Measurements from ENCODE around the gene VPS37B. TPM values are rescaled to one million over a fixed set of nuclear protein-coding genes. Genes with fewer than 3 reads are reported as not detected.

Gene VPS37B
- total RNA-seq, 1 donor from 2014 or later: 24.4 TPM

Other genes starting within 250 kb of the VPS37B start
- not detected in 3 replicates for gene HCAR2, start 192.8 kb downstream of the VPS37B start, total RNA-seq
- gene HCAR3, start 179.3 kb downstream of the VPS37B start, total RNA-seq: not detected in 3 replicates
- not detected in 3 replicates for gene HCAR1, start 165.3 kb downstream of the VPS37B start, total RNA-seq
- gene DENR, start 143.3 kb downstream of the VPS37B start, total RNA-seq: 46.3 to 57.6 TPM (median 49.6 TPM) in 3 replicates
- 0.30 to 0.63 TPM (median 0.62 TPM) in 3 replicates for gene CCDC62, start 121.6 kb downstream of the VPS37B start, total RNA-seq
- 13.8 to 14.1 TPM (median 13.8 TPM) in 3 replicates for gene HIP1R, start 60.7 kb downstream of the VPS37B start, total RNA-seq
- gene ABCB9, start 70.3 kb upstream of the VPS37B start, total RNA-seq: 12.9 to 21.6 TPM (median 14.2 TPM) in 3 replicates
- gene OGFOD2, start 79.1 kb upstream of the VPS37B start, total RNA-seq: 12.0 to 13.7 TPM (median 13.5 TPM) in 3 replicates
- 145 to 165 TPM (median 146 TPM) in 3 replicates for gene ARL6IP4, start 84.6 kb upstream of the VPS37B start, total RNA-seq